ENCODE results near the gene MED13L. TPM values are rescaled to one million over a fixed set of nuclear protein-coding genes. Genes with fewer than 3 reads are reported as not detected.

The MED13L gene
- polyA plus RNA-seq, 1 donor (not counting 4 experiments of a cell fraction or from before 2014, with no cell fraction given) = 31.7 TPM

GRCh38 chr12:115944837-115945490 is 332.5 kb downstream of the MED13L start:
- H3K4me3 ChIP-seq (ENCODE audit: control insufficient read depth in 2 of 3, extremely low read depth in 1 of 3, insufficient read depth in 2 of 3, low read depth in 1 of 3, low read length in 3 of 3) = no peak overlapping the region
- H3K36me3 ChIP-seq (ENCODE audit: control insufficient read depth in 2 of 2, extremely low read depth in 1 of 2, insufficient read depth in 2 of 2, low read length in 2 of 2) = no peaks in the 10 kb centered on the region
- H3K27ac ChIP-seq (ENCODE audit: control insufficient read depth, insufficient read depth, low read length) = no peak overlapping the region
- FAIRE-seq (no peak), DNase-seq (ENCODE audit: low read depth, low spot score) (no peak)
- no peaks in the 10 kb centered on the region for H3K9me1 ChIP-seq (ENCODE audit: control insufficient read depth, extremely low read depth, insufficient read depth, low read length)
- H3K4me2 ChIP-seq (ENCODE audit: control insufficient read depth, extremely low read depth, insufficient read depth, low read depth, low read length) = no peak overlapping the region
- dilution Hi-C loops (cut with MboI; ENCODE audit: extremely low pct_ligation_motif_present, low sequenced_read_pairs) = no loop called here
- TF ChIP-seq EZH2 (IDR thresholded peaks at IDR 0.05; ENCODE audit: low read length) (no peak), CTCF (optimal IDR thresholded peaks at IDR 0.05 in 1 of 3, IDR thresholded peaks at IDR 0.05 in 1 of 3, conservative IDR thresholded peaks at IDR 0.05 in 1 of 3; ENCODE audit: extremely low read depth in 1 of 3, insufficient read depth in 2 of 3, low read length in 3 of 3) (no peak)
- H3K27me3 ChIP-seq (ENCODE audit: control insufficient read depth, extremely low read depth, insufficient read depth, low read length) = no peaks in the 10 kb centered on the region
- H3K9me3 ChIP-seq (ENCODE audit: control insufficient read depth, low read depth, low read length) = no peaks in the 10 kb centered on the region
- no peak overlapping the region for H3K9ac ChIP-seq (ENCODE audit: control insufficient read depth, extremely low read depth, insufficient read depth, low read length)
- H3K4me1 ChIP-seq (ENCODE audit: control insufficient read depth, extremely low read depth, insufficient read depth, low read length) = no peaks in the 10 kb centered on the region
- peaks cover 2% of the 10 kb centered on the region for H4K20me1 ChIP-seq (ENCODE audit: control insufficient read depth, extremely low read depth, insufficient read depth, low read length)
- H3K79me2 ChIP-seq (ENCODE audit: control insufficient read depth, insufficient read depth, low read length) = no peaks in the 10 kb centered on the region
- no peak overlapping the region for H2AFZ ChIP-seq (ENCODE audit: control insufficient read depth, low read length)

GRCh38 chr12:115944392-115944742 is 333.1 kb downstream of the MED13L start:
- no peaks in the 10 kb centered on the region for H3K4me1 ChIP-seq (ENCODE audit: control insufficient read depth, extremely low read depth, insufficient read depth, low read length)
- H3K4me3 ChIP-seq (ENCODE audit: control insufficient read depth in 2 of 3, extremely low read depth in 1 of 3, insufficient read depth in 2 of 3, low read depth in 1 of 3, low read length in 3 of 3) = no peak overlapping the region
- no peaks in the 10 kb centered on the region for H3K27me3 ChIP-seq (ENCODE audit: control insufficient read depth, extremely low read depth, insufficient read depth, low read length)
- no peak overlapping the region for H3K4me2 ChIP-seq (ENCODE audit: control insufficient read depth, extremely low read depth, insufficient read depth, low read depth, low read length)
- FAIRE-seq = no peak
- H3K79me2 ChIP-seq (ENCODE audit: control insufficient read depth, insufficient read depth, low read length) = no peaks in the 10 kb centered on the region
- H3K9me1 ChIP-seq (ENCODE audit: control insufficient read depth, extremely low read depth, insufficient read depth, low read length) = no peaks in the 10 kb centered on the region
- no peaks in the 10 kb centered on the region for H3K36me3 ChIP-seq (ENCODE audit: control insufficient read depth in 2 of 2, extremely low read depth in 1 of 2, insufficient read depth in 2 of 2, low read length in 2 of 2)
- H2AFZ ChIP-seq (ENCODE audit: control insufficient read depth, low read length) = no peak overlapping the region
- TF ChIP-seq CTCF (optimal IDR thresholded peaks at IDR 0.05 in 1 of 3, IDR thresholded peaks at IDR 0.05 in 1 of 3, conservative IDR thresholded peaks at IDR 0.05 in 1 of 3; ENCODE audit: extremely low read depth in 1 of 3, insufficient read depth in 2 of 3, low read length in 3 of 3) (no peak), EZH2 (IDR thresholded peaks at IDR 0.05; ENCODE audit: low read length) (no peak)
- H3K27ac ChIP-seq (ENCODE audit: control insufficient read depth, insufficient read depth, low read length) = no peak overlapping the region
- no peak for DNase-seq (ENCODE audit: low read depth, low spot score)
- no peaks in the 10 kb centered on the region for H3K9me3 ChIP-seq (ENCODE audit: control insufficient read depth, low read depth, low read length)
- dilution Hi-C loops (cut with MboI; ENCODE audit: extremely low pct_ligation_motif_present, low sequenced_read_pairs) = no loop called here
- H4K20me1 ChIP-seq (ENCODE audit: control insufficient read depth, extremely low read depth, insufficient read depth, low read length) = peaks cover 2% of the 10 kb centered on the region
- no peak overlapping the region for H3K9ac ChIP-seq (ENCODE audit: control insufficient read depth, extremely low read depth, insufficient read depth, low read length)

Measured in keratinocyte (primary cell).